HepG2 (cell line): ENCODE measurements around the gene RHBDD2. TPM values are rescaled to one million over a fixed set of nuclear protein-coding genes. Genes with fewer than 3 reads are reported as not detected.

Experiments used
- ARHGAP35 ChIP-seq: sonication (generic); formaldehyde crosslinking; IDR thresholded peaks from 2 replicates; pipeline ENCODE4 v1.9.0; 2022; ENCODE audit warnings: mild to moderate bottlenecking, inconsistent platforms, moderate library complexity, missing genetic modification reagents, borderline replicate concordance
- BRD4 ChIP-seq: sonication (generic); formaldehyde crosslinking; IDR thresholded peaks from 2 replicates; pipeline ENCODE4 v1.4.0; 2020; ENCODE audit warnings: missing genetic modification reagents
- FOXK1 ChIP-seq: sonication (generic); formaldehyde crosslinking; IDR thresholded peaks from 2 replicates; pipeline ENCODE4 v1.4.0; 2020; ENCODE audit warnings: low read depth, missing genetic modification reagents, borderline replicate concordance
- IRF2 ChIP-seq: IDR thresholded peaks from 2 replicates; pipeline ENCODE4 v1.6.1; 2018; ENCODE audit warnings: missing genetic modification reagents, missing compliant biosample characterization
- KDM1A ChIP-seq: IDR thresholded peaks from 2 replicates; pipeline ENCODE4 v1.6.1; 2016; ENCODE audit warnings: missing compliant biosample characterization
- KLF16 ChIP-seq, 2 experiments: sonication (generic) in 1 of 2; formaldehyde crosslinking in 1 of 2; IDR thresholded peaks; 2 replicates each; pipeline versions ENCODE4 v1.6.1 to v1.8.0; 2016 to 2023; ENCODE audit warnings: missing genetic modification reagents in 2 of 2, missing compliant biosample characterization in 1 of 2
- LCORL ChIP-seq, 2 experiments: fragments of 450-650 bp in 1 of 2; sonication (generic) in 1 of 2; formaldehyde crosslinking in 1 of 2; IDR thresholded peaks; 2 replicates each; pipeline versions ENCODE4 v1.5.0 to v1.6.1; 2017 to 2020; ENCODE audit warnings: antibody characterized with exemption in 1 of 2, missing genetic modification reagents in 1 of 2
- MIXL1 ChIP-seq: IDR thresholded peaks from 2 replicates; pipeline ENCODE4 v1.6.1; 2016
- MTA1 ChIP-seq: sonication (generic); formaldehyde crosslinking; IDR thresholded peaks from 2 replicates; pipeline ENCODE4 v1.4.0; 2020; ENCODE audit warnings: missing genetic modification reagents, mild to moderate bottlenecking, borderline replicate concordance
- RXRB ChIP-seq: IDR thresholded peaks from 2 replicates; pipeline ENCODE4 v1.6.1; 2016; ENCODE audit warnings: borderline replicate concordance, missing genetic modification reagents, missing compliant biosample characterization
- SMAD3 ChIP-seq: sonication (generic); formaldehyde crosslinking; IDR thresholded peaks from 2 replicates; pipeline ENCODE4 v1.4.0; 2020; ENCODE audit warnings: missing genetic modification reagents
- TARDBP ChIP-seq: sonication (generic); formaldehyde crosslinking; IDR thresholded peaks from 2 replicates; pipeline ENCODE4 v1.8.0; 2022; ENCODE audit warnings: mild to moderate bottlenecking, missing genetic modification reagents
- XRCC5 ChIP-seq: fragments of 200-400 bp; formaldehyde crosslinking; optimal IDR thresholded peaks from 2 replicates; pipeline ENCODE3; 2017; ENCODE audit warnings: mild to moderate bottlenecking, low read length
- ZBTB38 ChIP-seq: sonication (generic); formaldehyde crosslinking; IDR thresholded peaks from 2 replicates; pipeline ENCODE4 v1.5.1; 2020; ENCODE audit warnings: mild to moderate bottlenecking, missing genetic modification reagents
- ZC3H4 ChIP-seq: sonication (generic); formaldehyde crosslinking; IDR thresholded peaks from 2 replicates; pipeline ENCODE4 v1.4.0; 2020; ENCODE audit warnings: missing genetic modification reagents, borderline replicate concordance
- ZFY ChIP-seq: sonication (generic); formaldehyde crosslinking; IDR thresholded peaks from 2 replicates; pipeline ENCODE4 v1.4.0; 2020; ENCODE audit warnings: missing genetic modification reagents
- ZNF121 ChIP-seq: sonication (generic); formaldehyde crosslinking; IDR thresholded peaks from 2 replicates; pipeline ENCODE4 v1.5.0; 2020; ENCODE audit warnings: mild to moderate bottlenecking, missing genetic modification reagents
- ZNF124 ChIP-seq: sonication (generic); formaldehyde crosslinking; IDR thresholded peaks from 2 replicates; pipeline ENCODE4 v1.4.0; 2020; ENCODE audit warnings: missing genetic modification reagents
- ZNF264 ChIP-seq: sonication (generic); formaldehyde crosslinking; IDR thresholded peaks from 2 replicates; pipeline ENCODE4 v1.4.0; 2020; ENCODE audit warnings: missing genetic modification reagents
- ZNF451 ChIP-seq: sonication (generic); formaldehyde crosslinking; IDR thresholded peaks from 2 replicates; pipeline ENCODE4 v1.5.0; 2020; ENCODE audit warnings: mild to moderate bottlenecking, missing genetic modification reagents
- ZNF501 ChIP-seq: sonication (generic); formaldehyde crosslinking; IDR thresholded peaks from 2 replicates; pipeline ENCODE4 v1.5.1; 2020; ENCODE audit warnings: mild to moderate bottlenecking, moderate library complexity, missing genetic modification reagents
- ZNF543 ChIP-seq: sonication (generic); formaldehyde crosslinking; IDR thresholded peaks from 2 replicates; pipeline ENCODE4 v1.4.0; 2020; ENCODE audit warnings: mild to moderate bottlenecking, missing genetic modification reagents
- ZNF556 ChIP-seq: sonication (generic); formaldehyde crosslinking; IDR thresholded peaks from 2 replicates; pipeline ENCODE4 v1.4.0; 2020; ENCODE audit warnings: mild to moderate bottlenecking, missing genetic modification reagents, borderline replicate concordance
- polyA plus RNA-seq, 8 experiments: library from polyadenylated mRNA; depleted of rRNA in 3 of 8; stranded (reverse) in 7 of 8; unstranded in 1 of 8; fragments of >200 nt; fragmentation: Illumina TruSeq in 4 of 8; extraction: Trizol in 4 of 8; gene quantifications; 2 replicates each; pipeline versions ENCODE4 v1.2.1 to v1.2.3, GENCODE V29; 2011 to 2016; ENCODE audit warnings: low read depth in 4 of 8, missing spikeins in 1 of 8, mixed read lengths in 1 of 8; ENCODE audit not compliant: insufficient read depth in 1 of 8
- total RNA-seq, 5 experiments: library from RNA; depleted of rRNA; stranded (reverse); fragments of >200 nt; fragmentation: Illumina TruSeq; extraction: Trizol; gene quantifications; 2 replicates each; pipeline ENCODE4 v1.2.3, GENCODE V29; 2016; ENCODE audit warnings: low read depth in 1 of 5
- TF ChIP-seq, protein P1 (sequence below): sonication (generic); formaldehyde crosslinking; IDR thresholded peaks from 2 replicates; pipeline ENCODE4 v1.8.0; 2022; ENCODE audit warnings: mild to moderate bottlenecking, missing genetic modification reagents
- TF ChIP-seq, protein P2 (sequence below), 2 experiments: IDR thresholded peaks; 2 replicates each; pipeline ENCODE4 v1.6.1; 2011 to 2012; ENCODE audit warnings: low read length in 2 of 2, borderline replicate concordance in 1 of 2, low read depth in 1 of 2, mild to moderate bottlenecking in 1 of 2, moderate library complexity in 1 of 2

Gene RHBDD2
- total and polyA plus RNA-seq, 2 of the 13 experiments (the other 11 are each of a cell fraction or from before 2014, with no cell fraction given), result 23.1 to 26.4 TPM

- TF ChIP-seq ZNF264 (CRISPR knock-in tag) (peak; percentile 62), FOXK1 (CRISPR knock-in tag) (peak; percentile 89), ZNF501 (CRISPR knock-in tag) (peak; percentile 72; the same call in 1 of the 2 replicates), ZNF124 (CRISPR knock-in tag) (peak; percentile 82; the same call in 1 of the 2 replicates), ZBTB38 (CRISPR knock-in tag) (peak; percentile 59), ZNF543 (CRISPR knock-in tag) (peak; percentile 68; the same call in 1 of the 2 replicates), TARDBP (peak; percentile 97), SMAD3 (CRISPR knock-in tag) (peak; percentile 82; the same call in 1 of the 2 replicates), LCORL (IDR thresholded peaks at IDR 0.05) (peak; percentile 38; the same call in 1 of the 2 replicates), LCORL (CRISPR knock-in tag; IDR thresholded peaks at IDR 0.05) (peak; percentile 85), BRD4 (CRISPR knock-in tag) (no peak), XRCC5 (peak; percentile 70), RXRB (CRISPR knock-in tag) (peak; percentile 99), ZNF556 (peak; percentile 58; the same call in 1 of the 2 replicates), ARHGAP35 (CRISPR knock-in tag) (no peak), MIXL1 (peak; percentile 87), ZC3H4 (CRISPR knock-in tag) (no peak), KLF16 (CRISPR knock-in tag; IDR thresholded peaks at IDR 0.05) (peak in 1 of 2 experiments; percentile 92; a peak in 2 of 4 replicates), KDM1A (CRISPR knock-in tag) (peak; percentile 92), ZNF121 (CRISPR knock-in tag) (peak; percentile 54; the same call in 1 of the 2 replicates), ZNF451 (CRISPR knock-in tag) (0 out of 2 replicates have a peak, but pooled peaks have one; percentile 67), MTA1 (CRISPR knock-in tag) (peak; percentile 71; the same call in 1 of the 2 replicates), ZFY (CRISPR knock-in tag) (peak; percentile 55), IRF2 (CRISPR knock-in tag) (peak; percentile 82)
- TF ChIP-seq, protein P1, sequence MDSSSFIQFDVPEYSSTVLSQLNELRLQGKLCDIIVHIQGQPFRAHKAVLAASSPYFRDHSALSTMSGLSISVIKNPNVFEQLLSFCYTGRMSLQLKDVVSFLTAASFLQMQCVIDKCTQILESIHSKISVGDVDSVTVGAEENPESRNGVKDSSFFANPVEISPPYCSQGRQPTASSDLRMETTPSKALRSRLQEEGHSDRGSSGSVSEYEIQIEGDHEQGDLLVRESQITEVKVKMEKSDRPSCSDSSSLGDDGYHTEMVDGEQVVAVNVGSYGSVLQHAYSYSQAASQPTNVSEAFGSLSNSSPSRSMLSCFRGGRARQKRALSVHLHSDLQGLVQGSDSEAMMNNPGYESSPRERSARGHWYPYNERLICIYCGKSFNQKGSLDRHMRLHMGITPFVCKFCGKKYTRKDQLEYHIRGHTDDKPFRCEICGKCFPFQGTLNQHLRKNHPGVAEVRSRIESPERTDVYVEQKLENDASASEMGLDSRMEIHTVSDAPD (CRISPR knock-in tag), result peak; percentile 99
- TF ChIP-seq, protein P2, sequence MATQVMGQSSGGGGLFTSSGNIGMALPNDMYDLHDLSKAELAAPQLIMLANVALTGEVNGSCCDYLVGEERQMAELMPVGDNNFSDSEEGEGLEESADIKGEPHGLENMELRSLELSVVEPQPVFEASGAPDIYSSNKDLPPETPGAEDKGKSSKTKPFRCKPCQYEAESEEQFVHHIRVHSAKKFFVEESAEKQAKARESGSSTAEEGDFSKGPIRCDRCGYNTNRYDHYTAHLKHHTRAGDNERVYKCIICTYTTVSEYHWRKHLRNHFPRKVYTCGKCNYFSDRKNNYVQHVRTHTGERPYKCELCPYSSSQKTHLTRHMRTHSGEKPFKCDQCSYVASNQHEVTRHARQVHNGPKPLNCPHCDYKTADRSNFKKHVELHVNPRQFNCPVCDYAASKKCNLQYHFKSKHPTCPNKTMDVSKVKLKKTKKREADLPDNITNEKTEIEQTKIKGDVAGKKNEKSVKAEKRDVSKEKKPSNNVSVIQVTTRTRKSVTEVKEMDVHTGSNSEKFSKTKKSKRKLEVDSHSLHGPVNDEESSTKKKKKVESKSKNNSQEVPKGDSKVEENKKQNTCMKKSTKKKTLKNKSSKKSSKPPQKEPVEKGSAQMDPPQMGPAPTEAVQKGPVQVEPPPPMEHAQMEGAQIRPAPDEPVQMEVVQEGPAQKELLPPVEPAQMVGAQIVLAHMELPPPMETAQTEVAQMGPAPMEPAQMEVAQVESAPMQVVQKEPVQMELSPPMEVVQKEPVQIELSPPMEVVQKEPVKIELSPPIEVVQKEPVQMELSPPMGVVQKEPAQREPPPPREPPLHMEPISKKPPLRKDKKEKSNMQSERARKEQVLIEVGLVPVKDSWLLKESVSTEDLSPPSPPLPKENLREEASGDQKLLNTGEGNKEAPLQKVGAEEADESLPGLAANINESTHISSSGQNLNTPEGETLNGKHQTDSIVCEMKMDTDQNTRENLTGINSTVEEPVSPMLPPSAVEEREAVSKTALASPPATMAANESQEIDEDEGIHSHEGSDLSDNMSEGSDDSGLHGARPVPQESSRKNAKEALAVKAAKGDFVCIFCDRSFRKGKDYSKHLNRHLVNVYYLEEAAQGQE (IDR thresholded peaks at IDR 0.05; ENCODE audit: borderline replicate concordance in 1 of 2, low read depth in 1 of 2, low read length in 2 of 2), result peak in 1 of 2 experiments; percentile 66; a peak in 1 of 4 replicates
Observed at GRCh38 chr7:75920431-75921161, 41.8 kb downstream of the RHBDD2 start (continued).
